HEK293 (cell line): ENCODE results near the gene BBX.

Experiments
- GLI2 ChIP-seq: fragments of 450-650 bp; formaldehyde crosslinking; IDR thresholded peaks from 2 replicates; pipeline ENCODE4; 2017; ENCODE audit warnings: missing biosample characterization, missing genetic modification characterization, low read depth, borderline replicate concordance
- GLI4 ChIP-seq: fragments of 450-650 bp; formaldehyde crosslinking; IDR thresholded peaks from 2 replicates; pipeline ENCODE4 v1.5.1; 2016; ENCODE audit warnings: missing biosample characterization, missing genetic modification characterization
- GLIS1 ChIP-seq: fragments of 450-650 bp; formaldehyde crosslinking; IDR thresholded peaks from 2 replicates; pipeline ENCODE4 v1.5.1; 2016; ENCODE audit warnings: missing biosample characterization, missing genetic modification characterization
- KLF8 ChIP-seq: fragments of 450-650 bp; formaldehyde crosslinking; IDR thresholded peaks from 2 replicates; pipeline ENCODE4 v1.5.1; 2016; ENCODE audit warnings: missing biosample characterization, missing genetic modification characterization
- SP3 ChIP-seq: fragments of 450-650 bp; formaldehyde crosslinking; IDR thresholded peaks from 2 replicates; pipeline ENCODE4 v1.5.1; 2016; ENCODE audit warnings: missing biosample characterization, missing genetic modification characterization
- ZBTB1 ChIP-seq: fragments of 450-650 bp; formaldehyde crosslinking; IDR thresholded peaks from 2 replicates; pipeline ENCODE4 v1.5.1; 2016; ENCODE audit warnings: missing biosample characterization, missing genetic modification characterization
- ZBTB21 ChIP-seq: fragments of 450-650 bp; formaldehyde crosslinking; IDR thresholded peaks from 2 replicates; pipeline ENCODE4 v1.5.1; 2017; ENCODE audit warnings: missing biosample characterization, missing genetic modification characterization
- ZBTB7A ChIP-seq: fragments of 450-650 bp; formaldehyde crosslinking; IDR thresholded peaks from 2 replicates; pipeline ENCODE4 v1.5.1; 2016; ENCODE audit warnings: low read depth, missing biosample characterization, missing genetic modification characterization
- ZFP37 ChIP-seq: fragments of 450-650 bp; formaldehyde crosslinking; IDR thresholded peaks from 2 replicates; pipeline ENCODE4 v1.5.1; 2016; ENCODE audit warnings: missing biosample characterization, missing genetic modification characterization
- ZIC2 ChIP-seq: fragments of 450-650 bp; formaldehyde crosslinking; IDR thresholded peaks from 2 replicates; pipeline ENCODE4 v1.5.1; 2016; ENCODE audit warnings: missing biosample characterization, missing genetic modification characterization
- ZNF10 ChIP-seq: fragments of 450-650 bp; formaldehyde crosslinking; IDR thresholded peaks from 2 replicates; pipeline ENCODE4 v1.5.1; 2017; ENCODE audit warnings: missing biosample characterization, missing genetic modification characterization
- ZNF140 ChIP-seq: fragments of 450-650 bp; formaldehyde crosslinking; IDR thresholded peaks from 2 replicates; pipeline ENCODE4 v1.5.1; 2016; ENCODE audit warnings: missing biosample characterization, missing genetic modification characterization
- ZNF157 ChIP-seq: fragments of 450-650 bp; formaldehyde crosslinking; IDR thresholded peaks from 2 replicates; pipeline ENCODE4 v1.5.1; 2016; ENCODE audit warnings: missing biosample characterization, missing genetic modification characterization
- ZNF175 ChIP-seq: fragments of 450-650 bp; formaldehyde crosslinking; IDR thresholded peaks from 2 replicates; pipeline ENCODE4 v1.5.1; 2016; ENCODE audit warnings: missing biosample characterization, missing genetic modification characterization
- ZNF202 ChIP-seq: fragments of 450-650 bp; formaldehyde crosslinking; IDR thresholded peaks from 2 replicates; pipeline ENCODE4 v1.5.1; 2016; ENCODE audit warnings: missing biosample characterization, missing genetic modification characterization, borderline replicate concordance
- ZNF214 ChIP-seq: fragments of 450-650 bp; formaldehyde crosslinking; IDR thresholded peaks from 2 replicates; pipeline ENCODE4 v1.5.1; 2017; ENCODE audit warnings: missing biosample characterization, mild to moderate bottlenecking, missing genetic modification characterization, borderline replicate concordance
- ZNF223 ChIP-seq: fragments of 450-650 bp; formaldehyde crosslinking; IDR thresholded peaks from 2 replicates; pipeline ENCODE4 v1.5.1; 2016; ENCODE audit warnings: missing biosample characterization, missing genetic modification characterization
- ZNF23 ChIP-seq: fragments of 450-650 bp; formaldehyde crosslinking; IDR thresholded peaks from 2 replicates; pipeline ENCODE4 v1.5.1; 2016; ENCODE audit warnings: missing biosample characterization, missing genetic modification characterization, borderline replicate concordance
- ZNF302 ChIP-seq: fragments of 450-650 bp; formaldehyde crosslinking; IDR thresholded peaks from 2 replicates; pipeline ENCODE4 v1.5.1; 2016; ENCODE audit warnings: missing biosample characterization, missing genetic modification characterization, low read depth
- ZNF510 ChIP-seq: fragments of 450-650 bp; formaldehyde crosslinking; IDR thresholded peaks from 2 replicates; pipeline ENCODE4 v1.5.1; 2018; ENCODE audit warnings: mild to moderate bottlenecking, missing genetic modification characterization, missing biosample characterization; ENCODE audit not compliant: insufficient replicate concordance
- ZNF555 ChIP-seq: fragments of 450-650 bp; formaldehyde crosslinking; conservative IDR thresholded peaks from 2 replicates; pipeline ENCODE4 v1.5.1; 2017; ENCODE audit warnings: missing biosample characterization, mild to moderate bottlenecking, missing genetic modification characterization, inconsistent platforms
- ZNF558 ChIP-seq: fragments of 450-650 bp; formaldehyde crosslinking; IDR thresholded peaks from 2 replicates; pipeline ENCODE4 v1.5.1; 2016; ENCODE audit warnings: missing biosample characterization, missing genetic modification characterization
- ZNF560 ChIP-seq: fragments of 450-650 bp; formaldehyde crosslinking; IDR thresholded peaks from 2 replicates; pipeline ENCODE4 v1.5.1; 2017; ENCODE audit warnings: missing biosample characterization, missing genetic modification characterization, borderline replicate concordance
- ZNF600 ChIP-seq: fragments of 450-650 bp; formaldehyde crosslinking; IDR thresholded peaks from 2 replicates; pipeline ENCODE4 v1.5.1; 2016; ENCODE audit warnings: missing biosample characterization, missing genetic modification characterization
- ZNF670 ChIP-seq: fragments of 450-650 bp; formaldehyde crosslinking; IDR thresholded peaks from 2 replicates; pipeline ENCODE4 v1.5.1; 2016; ENCODE audit warnings: missing biosample characterization, missing genetic modification characterization, low read depth
- ZNF777 ChIP-seq: fragments of 450-650 bp; formaldehyde crosslinking; IDR thresholded peaks from 2 replicates; pipeline ENCODE4 v1.5.1; 2017; ENCODE audit warnings: missing biosample characterization, missing genetic modification characterization, borderline replicate concordance
- TF ChIP-seq, protein P1 (sequence below): fragments of 450-650 bp; formaldehyde crosslinking; IDR thresholded peaks from 2 replicates; pipeline ENCODE4 v1.5.0; 2017; ENCODE audit warnings: missing biosample characterization, missing genetic modification characterization, borderline replicate concordance
- TF ChIP-seq, protein P2 (sequence below): fragments of 450-650 bp; formaldehyde crosslinking; IDR thresholded peaks from 2 replicates; pipeline ENCODE4 v1.5.1; 2016; ENCODE audit warnings: missing biosample characterization, missing genetic modification characterization
- TF ChIP-seq, protein P3 (sequence below): fragments of 450-650 bp; formaldehyde crosslinking; IDR thresholded peaks from 2 replicates; pipeline ENCODE4 v1.5.1; 2016; ENCODE audit warnings: missing biosample characterization, missing genetic modification characterization
- TF ChIP-seq, protein P4 (sequence below): fragments of 450-650 bp; IDR thresholded peaks from 2 replicates; pipeline ENCODE4 v1.5.1; 2018; ENCODE audit warnings: missing biosample characterization, missing genetic modification characterization
- TF ChIP-seq, protein P5 (sequence below): fragments of 450-650 bp; formaldehyde crosslinking; IDR thresholded peaks from 2 replicates; pipeline ENCODE4 v1.5.1; 2016; ENCODE audit warnings: missing biosample characterization, missing genetic modification characterization
- TF ChIP-seq, protein P6 (sequence below): fragments of 450-650 bp; formaldehyde crosslinking; optimal IDR thresholded peaks from 2 replicates; pipeline ENCODE3; 2016; ENCODE audit warnings: missing biosample characterization, mild to moderate bottlenecking, missing genetic modification characterization

BBX gene

DNA sequence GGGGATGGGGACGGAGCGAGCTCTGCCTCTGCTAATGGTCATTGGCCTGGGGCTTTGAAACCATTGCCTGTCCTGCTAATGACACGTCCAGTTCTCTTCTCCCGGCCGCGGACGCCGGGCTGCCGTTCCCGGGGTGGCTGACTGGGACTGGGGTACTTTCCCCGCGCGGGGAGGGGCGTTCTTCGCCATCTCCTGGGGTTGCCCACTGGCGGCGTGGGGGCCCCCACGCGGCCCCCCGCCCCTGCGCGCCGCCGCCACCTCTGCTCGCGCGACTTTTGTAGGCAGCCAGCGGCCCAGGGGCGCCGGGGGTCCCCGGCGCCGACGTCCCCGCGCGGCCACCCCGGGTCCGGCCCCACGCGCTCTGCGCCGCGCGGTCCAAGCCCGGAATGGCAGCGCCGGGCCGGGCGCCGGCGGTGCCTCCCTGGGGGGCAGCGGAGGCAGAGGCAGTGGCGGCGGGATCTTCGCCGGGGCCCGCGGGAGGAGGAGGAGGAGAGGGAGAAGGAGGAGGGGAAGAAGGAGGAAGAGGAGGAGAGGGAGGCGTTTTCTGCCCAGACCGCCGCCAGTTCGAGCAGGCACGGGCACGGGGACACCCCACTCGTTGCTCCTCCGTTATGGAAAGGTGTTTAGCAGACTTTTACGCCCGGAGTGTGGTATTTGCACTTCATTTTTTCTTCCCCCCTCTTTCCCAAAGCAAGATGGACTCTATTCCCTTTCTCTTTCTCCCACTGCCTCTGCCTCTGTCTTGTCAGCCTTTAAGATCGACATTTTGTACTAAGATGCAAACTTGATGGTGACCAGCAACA is 2.3 kb downstream of the BBX start (continued):
- TF ChIP-seq, protein P1, sequence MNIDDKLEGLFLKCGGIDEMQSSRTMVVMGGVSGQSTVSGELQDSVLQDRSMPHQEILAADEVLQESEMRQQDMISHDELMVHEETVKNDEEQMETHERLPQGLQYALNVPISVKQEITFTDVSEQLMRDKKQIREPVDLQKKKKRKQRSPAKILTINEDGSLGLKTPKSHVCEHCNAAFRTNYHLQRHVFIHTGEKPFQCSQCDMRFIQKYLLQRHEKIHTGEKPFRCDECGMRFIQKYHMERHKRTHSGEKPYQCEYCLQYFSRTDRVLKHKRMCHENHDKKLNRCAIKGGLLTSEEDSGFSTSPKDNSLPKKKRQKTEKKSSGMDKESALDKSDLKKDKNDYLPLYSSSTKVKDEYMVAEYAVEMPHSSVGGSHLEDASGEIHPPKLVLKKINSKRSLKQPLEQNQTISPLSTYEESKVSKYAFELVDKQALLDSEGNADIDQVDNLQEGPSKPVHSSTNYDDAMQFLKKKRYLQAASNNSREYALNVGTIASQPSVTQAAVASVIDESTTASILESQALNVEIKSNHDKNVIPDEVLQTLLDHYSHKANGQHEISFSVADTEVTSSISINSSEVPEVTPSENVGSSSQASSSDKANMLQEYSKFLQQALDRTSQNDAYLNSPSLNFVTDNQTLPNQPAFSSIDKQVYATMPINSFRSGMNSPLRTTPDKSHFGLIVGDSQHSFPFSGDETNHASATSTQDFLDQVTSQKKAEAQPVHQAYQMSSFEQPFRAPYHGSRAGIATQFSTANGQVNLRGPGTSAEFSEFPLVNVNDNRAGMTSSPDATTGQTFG (tag by site-specific recombination), result no peak
- TF ChIP-seq ZNF670 (tag by site-specific recombination) (no peak), ZBTB1 (no peak), ZNF777 (tag by site-specific recombination) (no peak), ZBTB7A (tag by site-specific recombination) (no peak), ZNF10 (tag by site-specific recombination) (no peak), ZNF202 (no peak), GLI4 (tag by site-specific recombination) (no peak), SP3 (tag by site-specific recombination) (peak; percentile 47), ZNF302 (tag by site-specific recombination) (no peak), ZNF600 (tag by site-specific recombination) (peak; percentile 68; the same call in 1 of the 2 replicates), ZNF555 (tag by site-specific recombination) (no peak), ZFP37 (tag by site-specific recombination) (0 out of 2 replicates have a peak, but pooled peaks have one; percentile 17), ZNF223 (tag by site-specific recombination) (no peak), ZNF23 (tag by site-specific recombination) (no peak), ZNF175 (tag by site-specific recombination) (no peak), ZBTB21 (tag by site-specific recombination) (no peak), ZNF157 (tag by site-specific recombination) (no peak), GLIS1 (peak; percentile 91), ZIC2 (tag by site-specific recombination) (no peak), ZNF560 (tag by site-specific recombination) (no peak), ZNF140 (tag by site-specific recombination) (no peak), KLF8 (tag by site-specific recombination) (no peak), ZNF558 (tag by site-specific recombination) (no peak), GLI2 (tag by site-specific recombination) (no peak), ZNF214 (no peak), ZNF510 (tag by site-specific recombination) (no peak)
- TF ChIP-seq, protein P2, sequence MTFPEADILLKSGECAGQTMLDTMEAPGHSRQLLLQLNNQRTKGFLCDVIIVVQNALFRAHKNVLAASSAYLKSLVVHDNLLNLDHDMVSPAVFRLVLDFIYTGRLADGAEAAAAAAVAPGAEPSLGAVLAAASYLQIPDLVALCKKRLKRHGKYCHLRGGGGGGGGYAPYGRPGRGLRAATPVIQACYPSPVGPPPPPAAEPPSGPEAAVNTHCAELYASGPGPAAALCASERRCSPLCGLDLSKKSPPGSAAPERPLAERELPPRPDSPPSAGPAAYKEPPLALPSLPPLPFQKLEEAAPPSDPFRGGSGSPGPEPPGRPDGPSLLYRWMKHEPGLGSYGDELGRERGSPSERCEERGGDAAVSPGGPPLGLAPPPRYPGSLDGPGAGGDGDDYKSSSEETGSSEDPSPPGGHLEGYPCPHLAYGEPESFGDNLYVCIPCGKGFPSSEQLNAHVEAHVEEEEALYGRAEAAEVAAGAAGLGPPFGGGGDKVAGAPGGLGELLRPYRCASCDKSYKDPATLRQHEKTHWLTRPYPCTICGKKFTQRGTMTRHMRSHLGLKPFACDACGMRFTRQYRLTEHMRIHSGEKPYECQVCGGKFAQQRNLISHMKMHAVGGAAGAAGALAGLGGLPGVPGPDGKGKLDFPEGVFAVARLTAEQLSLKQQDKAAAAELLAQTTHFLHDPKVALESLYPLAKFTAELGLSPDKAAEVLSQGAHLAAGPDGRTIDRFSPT (tag by site-specific recombination), result peak; percentile 20; the same call in 1 of the 2 replicates
- TF ChIP-seq, protein P3, sequence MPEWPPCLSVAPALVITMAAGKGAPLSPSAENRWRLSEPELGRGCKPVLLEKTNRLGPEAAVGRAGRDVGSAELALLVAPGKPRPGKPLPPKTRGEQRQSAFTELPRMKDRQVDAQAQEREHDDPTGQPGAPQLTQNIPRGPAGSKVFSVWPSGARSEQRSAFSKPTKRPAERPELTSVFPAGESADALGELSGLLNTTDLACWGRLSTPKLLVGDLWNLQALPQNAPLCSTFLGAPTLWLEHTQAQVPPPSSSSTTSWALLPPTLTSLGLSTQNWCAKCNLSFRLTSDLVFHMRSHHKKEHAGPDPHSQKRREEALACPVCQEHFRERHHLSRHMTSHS, result no peak
- TF ChIP-seq, protein P4, sequence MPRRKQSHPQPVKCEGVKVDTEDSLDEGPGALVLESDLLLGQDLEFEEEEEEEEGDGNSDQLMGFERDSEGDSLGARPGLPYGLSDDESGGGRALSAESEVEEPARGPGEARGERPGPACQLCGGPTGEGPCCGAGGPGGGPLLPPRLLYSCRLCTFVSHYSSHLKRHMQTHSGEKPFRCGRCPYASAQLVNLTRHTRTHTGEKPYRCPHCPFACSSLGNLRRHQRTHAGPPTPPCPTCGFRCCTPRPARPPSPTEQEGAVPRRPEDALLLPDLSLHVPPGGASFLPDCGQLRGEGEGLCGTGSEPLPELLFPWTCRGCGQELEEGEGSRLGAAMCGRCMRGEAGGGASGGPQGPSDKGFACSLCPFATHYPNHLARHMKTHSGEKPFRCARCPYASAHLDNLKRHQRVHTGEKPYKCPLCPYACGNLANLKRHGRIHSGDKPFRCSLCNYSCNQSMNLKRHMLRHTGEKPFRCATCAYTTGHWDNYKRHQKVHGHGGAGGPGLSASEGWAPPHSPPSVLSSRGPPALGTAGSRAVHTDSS (tag by site-specific recombination), result peak; percentile 92
- TF ChIP-seq, protein P5, sequence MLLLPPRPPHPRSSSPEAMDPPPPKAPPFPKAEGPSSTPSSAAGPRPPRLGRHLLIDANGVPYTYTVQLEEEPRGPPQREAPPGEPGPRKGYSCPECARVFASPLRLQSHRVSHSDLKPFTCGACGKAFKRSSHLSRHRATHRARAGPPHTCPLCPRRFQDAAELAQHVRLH, result no peak
- TF ChIP-seq, protein P6, sequence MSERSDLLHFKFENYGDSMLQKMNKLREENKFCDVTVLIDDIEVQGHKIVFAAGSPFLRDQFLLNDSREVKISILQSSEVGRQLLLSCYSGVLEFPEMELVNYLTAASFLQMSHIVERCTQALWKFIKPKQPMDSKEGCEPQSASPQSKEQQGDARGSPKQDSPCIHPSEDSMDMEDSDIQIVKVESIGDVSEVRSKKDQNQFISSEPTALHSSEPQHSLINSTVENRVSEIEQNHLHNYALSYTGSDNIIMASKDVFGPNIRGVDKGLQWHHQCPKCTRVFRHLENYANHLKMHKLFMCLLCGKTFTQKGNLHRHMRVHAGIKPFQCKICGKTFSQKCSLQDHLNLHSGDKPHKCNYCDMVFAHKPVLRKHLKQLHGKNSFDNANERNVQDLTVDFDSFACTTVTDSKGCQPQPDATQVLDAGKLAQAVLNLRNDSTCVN (tag by site-specific recombination), result peak; percentile 55
